Adrenal gland (tissue), 5 donors: ENCODE measurements around the gene SIGLEC10.

Experiments used
- CTCF ChIP-seq, 6 experiments: fragments of 450-650 bp in 4 of 6; fragments of 200-600 bp in 2 of 6; sonication (generic) in 1 of 6; IDR thresholded peaks; 1 replicate in 5 of 6; 2 replicates in 1 of 6; pipeline versions ENCODE4 v1.5.1 to v1.8.0; 2016 to 2021; ENCODE audit warnings: antibody characterized with exemption in 6 of 6, mild to moderate bottlenecking in 2 of 6, moderate library complexity in 1 of 6
- POLR2A ChIP-seq, 2 donors: fragments of 450-650 bp; IDR thresholded peaks; one replicate each; pipeline ENCODE4 v1.6.1; 2017; ENCODE audit warnings: antibody characterized with exemption in 2 of 2, mild to moderate bottlenecking in 2 of 2, moderate library complexity in 1 of 2
- donor health status: DM: no; HTN: no; CAD: no.

- TF ChIP-seq CTCF (IDR thresholded peaks at IDR 0.05) (peak in 1 of 6 experiments; percentile 5), POLR2A (IDR thresholded peaks at IDR 0.05) (peak in 1 of 2 donors; percentile 50)
These were observed 52.1 kb downstream of the SIGLEC10 start for GRCh38 chr19:51365211-51365964.
